COLO829 (cell line): ENCODE measurements around the gene KRTAP22-1.

Experiments
- DNase-seq: peaks from one replicate; pipeline ENCODE4 v3.0.0; 2012; ENCODE audit warnings: low spot score

The KRTAP22-1 gene

GRCh38 chr21:30625449-30626165, 24.7 kb downstream of the KRTAP22-1 start:
- DNase-seq, result no peak

- DNase-seq, result no peak
Observed at GRCh38 chr21:30628109-30628508, 27.2 kb downstream of the KRTAP22-1 start.

- no peak for DNase-seq
Observed at GRCh38 chr21:30629200-30629599, 28.3 kb downstream of the KRTAP22-1 start.

DNA sequence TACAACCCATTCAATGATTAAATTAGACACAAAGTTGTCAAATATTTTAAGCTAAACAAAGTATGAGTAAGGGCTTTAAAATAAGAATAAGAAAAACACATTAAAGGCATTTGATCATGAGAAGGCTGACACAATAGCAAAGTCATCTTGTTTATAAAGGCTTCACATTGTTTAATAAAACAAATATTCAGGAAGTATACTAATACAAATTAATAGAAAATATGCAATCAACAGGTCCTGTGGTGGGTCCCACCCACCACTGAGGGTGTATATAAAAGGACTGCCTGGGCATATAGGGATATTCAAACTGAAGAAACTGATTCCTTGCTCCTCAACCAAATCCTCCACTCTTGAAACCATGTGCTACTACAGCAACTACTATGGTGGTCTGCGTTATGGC, 34.0 kb downstream of the KRTAP22-1 start, which contains the start of gene KRTAP20-2:
Gene KRTAP20-2, plus strand, starts transcription at position 301 of the 400 bp plus-strand sequence. Its CDS starts 58 bp downstream, at position 359.
- no peak for DNase-seq

GRCh38 chr21:30638686-30639085, 37.8 kb downstream of the KRTAP22-1 start:
- DNase-seq, result no peak

- DNase-seq, result no peak
Observed at GRCh38 chr21:30642564-30642963, 41.7 kb downstream of the KRTAP22-1 start, which contains the start of gene KRTAP20-3. Gene KRTAP20-3, plus strand, starts transcription at chr21:30642864.

DNA sequence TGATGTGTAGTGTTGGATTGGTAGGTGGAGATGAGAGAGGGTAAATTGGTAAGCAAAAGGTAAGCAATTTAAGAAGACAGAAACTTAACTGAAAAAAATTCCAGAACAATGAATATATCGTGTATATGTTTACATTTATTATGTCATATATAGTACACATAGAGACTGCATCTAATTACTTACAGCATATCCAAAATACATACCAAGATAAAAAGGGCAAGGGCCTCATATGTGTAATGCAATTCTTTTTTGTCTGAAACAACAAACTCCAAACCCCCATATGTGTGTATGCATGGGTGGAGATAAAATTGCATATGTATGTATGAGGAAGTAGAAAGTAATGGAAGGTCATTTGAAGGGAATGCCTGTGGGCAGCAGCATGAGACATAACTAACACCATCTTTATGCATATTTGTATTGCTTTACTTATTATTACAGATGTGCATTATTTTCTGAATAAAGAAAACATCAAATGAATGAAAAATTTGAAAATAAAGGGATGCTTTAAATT, 46.1 kb downstream of the KRTAP22-1 start:
- DNase-seq, result no peak
